ENCODE data around the gene ADSS2.

DNA sequence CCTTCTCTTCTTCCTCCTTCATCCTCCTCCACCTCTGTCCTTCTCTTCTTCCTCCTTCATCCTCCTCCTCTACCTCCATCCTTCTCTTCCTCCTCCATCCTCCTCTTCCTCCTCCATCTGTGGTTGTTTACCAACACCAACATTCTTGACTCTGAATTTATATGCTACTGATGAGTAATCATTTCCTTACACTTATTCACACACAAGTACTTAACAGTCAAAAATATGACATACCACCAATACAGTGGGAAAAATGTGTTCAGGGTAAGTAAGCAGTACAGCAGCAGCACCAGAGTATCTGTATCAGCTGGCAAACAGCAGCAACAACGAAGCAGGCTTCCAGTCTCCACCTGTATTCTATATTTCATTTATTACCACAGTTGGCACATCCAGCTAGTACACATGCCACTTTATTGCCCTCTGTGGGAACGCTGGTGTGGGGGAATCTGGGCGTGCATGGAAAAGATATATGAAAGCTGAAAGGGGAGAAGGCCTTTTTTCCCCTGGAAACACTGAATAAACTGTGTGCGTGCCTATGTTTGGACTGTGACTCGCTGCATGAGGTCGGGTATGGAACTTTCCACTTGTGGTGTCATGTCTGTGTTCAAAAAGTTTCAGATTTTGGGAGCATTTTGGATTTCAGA is 16.0 kb downstream of the ADSS2 start:
- TF ChIP-seq POLR2A (IDR thresholded peaks at IDR 0.05) (no peak), CTCF (IDR thresholded peaks at IDR 0.05) (no peak)

Data from heart left ventricle (tissue), 13 donors.